ENCODE results near the gene PNPLA3.

The PNPLA3 gene

GRCh38 chr22:43969021-43969878 lies 45.6 kb downstream of the PNPLA3 start:
- no peak for DNase-seq

DNA sequence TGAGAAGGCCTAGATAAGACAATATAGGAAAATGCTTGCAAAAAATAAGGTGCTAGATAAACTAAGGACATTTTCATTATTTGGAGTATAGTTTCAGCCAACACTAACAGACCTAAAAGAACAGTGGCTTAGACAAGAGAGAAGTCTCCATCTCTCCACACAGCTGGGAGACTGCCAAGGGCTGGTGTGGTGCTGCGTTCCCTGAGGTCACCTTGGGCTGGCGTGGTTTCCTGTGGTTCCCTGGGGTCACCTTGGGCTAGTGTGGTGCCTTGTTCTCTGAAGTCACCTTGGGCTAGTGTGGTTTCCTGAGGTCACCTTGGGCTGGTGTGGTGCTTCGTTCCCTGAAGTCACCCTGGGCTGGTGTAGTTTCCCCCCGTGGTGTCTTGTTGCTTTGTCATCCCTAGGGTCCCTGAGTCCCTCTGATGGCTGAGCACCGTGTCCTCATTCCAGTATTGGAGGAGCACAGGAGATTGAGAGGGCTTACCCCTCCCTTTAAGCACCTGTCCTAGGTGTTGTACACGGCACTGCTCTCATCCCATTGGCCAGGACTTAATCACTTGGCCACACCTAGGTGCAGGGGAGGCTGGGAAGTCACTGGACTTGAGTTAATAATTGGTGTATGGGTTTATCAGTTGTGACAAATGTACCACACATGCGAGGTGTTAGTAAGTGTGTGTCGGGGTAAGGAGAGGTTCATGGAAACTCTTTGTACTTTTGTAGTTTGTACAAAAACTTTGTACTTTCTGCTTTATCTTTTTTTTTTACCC lies 46.6 kb downstream of the PNPLA3 start:
- no peak for DNase-seq

- no peak for DNase-seq
These were observed 47.5 kb downstream of the PNPLA3 start for GRCh38 chr22:43971112-43971511.

DNA sequence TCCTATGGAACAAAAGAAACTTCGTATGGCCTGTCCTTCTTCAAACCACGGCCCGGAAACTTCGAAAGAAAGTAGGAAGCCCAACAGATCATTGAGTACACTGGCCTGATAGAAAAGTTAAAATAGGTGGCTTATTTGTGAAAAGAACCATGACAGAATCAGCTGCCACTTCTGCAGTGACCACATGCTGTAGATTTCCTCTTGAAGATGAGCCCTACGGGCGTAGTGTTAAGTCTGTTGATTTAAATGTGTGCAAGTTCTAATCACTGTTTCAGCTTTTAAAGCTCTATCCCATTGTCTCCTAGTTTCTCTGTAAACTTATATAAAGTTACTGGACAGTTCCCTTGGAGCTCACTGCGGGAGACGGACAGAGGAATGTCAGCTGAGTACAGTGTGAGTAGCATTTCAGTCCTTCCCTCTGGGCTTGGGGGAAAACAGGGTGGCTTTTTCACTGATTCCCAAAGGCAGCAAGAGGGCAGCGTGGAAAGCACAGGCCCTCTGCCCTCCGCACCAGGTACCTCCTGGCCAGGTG lies 49.4 kb downstream of the PNPLA3 start:
- DNase-seq = no peak

GRCh38 chr22:43974028-43974545 lies 50.5 kb downstream of the PNPLA3 start:
- DNase-seq = no peak

- DNase-seq = no peak
These were observed 51.4 kb downstream of the PNPLA3 start for GRCh38 chr22:43975041-43975440.

GRCh38 chr22:43976861-43977795 lies 53.5 kb downstream of the PNPLA3 start:
- no peak for DNase-seq

DNA sequence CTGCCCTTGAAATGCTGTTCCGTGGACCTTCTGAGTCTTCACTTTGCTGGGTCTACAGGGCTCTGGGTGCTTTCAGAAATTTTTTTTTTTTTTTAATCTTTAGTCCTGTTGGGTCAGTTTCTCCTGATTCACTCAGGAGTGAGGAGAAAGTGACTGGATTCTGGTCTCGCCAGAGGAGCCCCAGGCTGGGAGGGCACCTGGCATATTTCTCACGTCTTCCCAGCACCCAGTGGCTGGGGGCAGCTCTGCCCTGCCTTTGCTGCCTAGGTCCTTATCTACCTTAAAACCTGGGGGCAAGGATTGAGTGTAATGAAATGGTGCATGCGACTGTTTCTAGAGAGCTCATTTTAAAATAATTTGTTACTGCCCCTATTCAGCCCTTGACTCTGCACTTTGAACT lies 55.0 kb downstream of the PNPLA3 start:
- no peak for DNase-seq

GRCh38 chr22:43980579-43980978 lies 57.0 kb downstream of the PNPLA3 start:
- DNase-seq = no peak

DNA sequence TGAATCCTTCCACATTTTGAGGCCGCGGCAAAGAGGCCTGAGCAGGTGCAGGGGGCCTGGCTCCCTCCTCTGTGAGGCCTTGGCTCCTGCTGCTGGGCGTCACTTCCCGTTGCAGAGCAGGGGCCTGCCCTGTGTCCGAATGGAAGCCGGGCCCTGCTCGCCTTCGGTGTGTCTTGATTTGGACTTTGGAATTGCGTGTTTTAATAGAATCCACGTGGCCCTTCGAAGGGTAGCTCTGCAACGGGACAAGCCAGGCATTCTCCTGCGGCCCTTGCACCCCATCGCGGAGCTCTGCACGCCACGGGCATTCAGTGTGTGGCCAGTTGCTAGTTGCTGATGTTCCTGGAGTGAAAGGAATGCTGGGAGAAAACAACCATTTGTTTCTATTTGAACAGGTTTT lies 57.4 kb downstream of the PNPLA3 start:
- no peak for DNase-seq

- DNase-seq = no peak
These were observed 60.2 kb downstream of the PNPLA3 start for GRCh38 chr22:43983808-43984207.

GRCh38 chr22:43985532-43985931 lies 61.9 kb downstream of the PNPLA3 start:
- DNase-seq = peak; percentile 71

GRCh38 chr22:43988116-43988820 lies 64.7 kb downstream of the PNPLA3 start:
- DNase-seq = no peak

DNA sequence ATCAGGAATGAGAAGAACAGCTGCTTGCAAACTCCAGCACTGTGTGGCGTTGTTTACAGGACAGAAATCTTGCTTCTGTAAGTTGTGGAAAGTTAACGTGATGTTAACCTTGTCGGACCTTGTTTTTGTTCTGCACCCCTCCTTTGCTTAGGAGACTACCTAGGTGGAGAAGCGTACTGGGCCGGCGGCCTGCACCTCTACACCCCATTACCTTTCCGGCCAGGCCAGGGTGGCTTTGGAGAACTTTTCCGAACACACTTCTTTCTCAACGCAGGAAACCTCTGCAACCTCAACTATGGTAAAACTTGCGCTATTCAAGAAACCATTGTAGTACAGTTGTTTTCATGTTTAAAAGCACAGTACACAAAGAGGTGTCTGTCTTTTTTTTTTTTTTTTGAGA lies 65.4 kb downstream of the PNPLA3 start:
- no peak for DNase-seq

DNA sequence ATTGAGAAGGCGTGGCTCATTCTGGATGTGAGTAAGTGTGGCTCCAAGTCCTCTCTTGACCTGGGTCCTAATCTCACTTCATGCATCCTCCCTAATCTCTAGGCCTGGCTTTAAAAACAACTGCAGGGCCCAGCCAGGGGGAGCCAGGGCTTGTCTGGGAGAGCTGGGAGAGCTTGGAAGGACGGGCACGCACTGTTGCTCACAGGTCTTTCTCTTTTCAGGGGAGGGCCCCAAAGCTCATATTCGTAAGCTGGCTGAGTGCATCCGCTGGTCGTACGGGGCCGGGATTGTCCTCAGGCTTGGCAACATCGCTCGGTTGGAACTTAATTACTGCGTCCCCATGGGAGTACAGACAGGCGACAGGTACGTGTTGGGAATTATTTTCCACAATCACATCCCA lies 66.4 kb downstream of the PNPLA3 start:
- DNase-seq = no peak

DNA sequence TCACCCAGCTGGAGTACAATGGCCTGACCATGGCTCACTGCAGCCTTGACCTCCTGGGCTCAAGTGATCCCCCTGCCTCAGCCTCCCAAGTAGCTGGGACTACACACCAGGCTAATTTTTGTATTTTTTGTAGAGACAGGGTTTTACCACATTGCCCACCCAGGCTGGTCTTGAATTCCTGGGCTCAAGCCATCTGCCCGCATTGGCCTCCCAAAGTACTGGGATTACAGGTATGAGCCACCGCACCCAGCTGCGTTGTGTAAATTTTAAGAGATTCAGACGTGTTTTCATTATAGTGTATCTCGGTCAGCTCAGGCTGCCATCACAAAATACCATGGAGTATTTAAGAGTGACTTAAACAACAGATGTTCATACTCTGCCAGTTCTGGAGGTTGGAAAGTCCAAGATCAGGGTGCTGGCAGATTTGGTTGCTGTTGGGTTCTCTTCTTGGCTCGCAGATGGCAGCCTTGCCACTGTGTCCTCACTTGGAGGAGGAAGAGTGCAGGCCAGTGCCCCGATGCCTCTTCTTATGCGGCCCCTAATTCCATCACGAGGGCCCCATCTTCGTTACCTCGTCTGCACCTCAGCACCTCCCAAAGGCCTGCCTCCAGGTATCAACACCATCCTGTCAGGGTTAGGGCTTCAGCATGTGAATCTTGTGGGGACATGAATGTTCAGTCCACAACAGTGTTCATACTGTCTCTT lies 67.9 kb downstream of the PNPLA3 start:
- no peak for DNase-seq

DNA sequence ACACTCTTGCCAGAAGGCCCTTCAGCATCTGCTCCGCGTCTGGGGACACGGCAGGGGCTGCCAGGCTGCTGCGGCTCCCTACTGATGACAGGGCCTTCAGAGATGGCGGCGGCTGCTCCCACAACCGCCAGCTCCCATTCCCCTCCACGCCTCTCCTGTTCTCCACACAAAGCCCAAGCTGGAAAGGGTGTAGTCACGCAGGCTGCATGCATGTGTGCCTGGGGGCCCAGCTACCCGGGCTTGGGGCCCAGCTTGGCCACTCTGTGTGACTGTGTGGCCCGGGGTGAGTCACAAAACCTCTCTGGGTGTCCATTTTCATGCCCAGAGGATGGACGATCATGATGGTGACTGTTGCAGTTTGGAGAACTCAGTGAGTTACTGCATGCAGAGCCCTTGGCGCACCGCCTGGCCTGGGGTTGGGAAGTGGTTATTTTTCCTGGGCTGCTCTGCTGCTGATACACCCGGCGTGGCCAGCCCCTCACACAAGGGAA lies 68.8 kb downstream of the PNPLA3 start:
- DNase-seq = no peak

- DNase-seq = no peak
These were observed 69.6 kb downstream of the PNPLA3 start for GRCh38 chr22:43993072-43993760.

GRCh38 chr22:43994006-43994405 lies 70.4 kb downstream of the PNPLA3 start:
- DNase-seq = no peak

DNA sequence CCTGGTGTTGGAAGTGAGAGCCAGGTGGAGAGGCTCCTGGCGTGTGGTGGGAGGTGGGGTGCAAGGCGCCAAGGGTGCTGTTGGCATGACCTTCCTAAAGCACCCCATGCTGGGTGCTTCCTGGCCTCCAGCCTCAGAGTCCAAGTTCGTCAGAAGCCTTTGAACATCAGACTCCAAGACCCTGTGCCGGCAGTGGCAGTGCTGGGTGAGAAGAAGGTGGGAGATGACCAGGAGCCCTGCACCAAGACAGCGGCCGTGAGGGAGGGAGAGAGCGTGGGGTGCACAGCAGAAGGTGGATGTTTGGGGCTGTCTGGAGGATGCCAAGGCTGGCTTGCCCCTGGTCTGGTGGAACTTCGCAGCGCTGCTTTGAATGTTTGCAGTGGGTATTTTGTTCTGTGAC lies 70.8 kb downstream of the PNPLA3 start:
- no peak for DNase-seq

Data from NCI-H510A (cell line).